GM19043 (cell line): ENCODE data around the gene CTCFL.
A peak's percentile ranks its signal among the peaks of the same experiment; 100 is the strongest.
"Not testable (repeated sequence)": the region's sequence is repeated elsewhere in the genome, so short reads cannot be mapped to it uniquely, and the experiment has no call there.

Experiments
- ATAC-seq: cut with Tn5 transposase; IDR thresholded peaks from one replicate; pipeline ENCODE4 v1.9.1; 2021; ENCODE audit warnings: low read depth; ENCODE audit not compliant: unreplicated experiment

Gene CTCFL

GRCh38 chr20:57483287-57484050 is 41.5 kb downstream of the CTCFL start:
- no peak for ATAC-seq

GRCh38 chr20:57482796-57483195 is 42.1 kb downstream of the CTCFL start:
- ATAC-seq: no peak

GRCh38 chr20:57482148-57482547 is 42.8 kb downstream of the CTCFL start:
- no peak for ATAC-seq

- peak; percentile 19 for ATAC-seq
Observed at GRCh38 chr20:57481281-57481711, 43.6 kb downstream of the CTCFL start.

GRCh38 chr20:57480444-57481160 is 44.3 kb downstream of the CTCFL start:
- ATAC-seq: peak; percentile 47

- ATAC-seq: no peak
Observed at GRCh38 chr20:57479196-57479595, 45.7 kb downstream of the CTCFL start.

- no peak for ATAC-seq
Observed at GRCh38 chr20:57478176-57478575, 46.8 kb downstream of the CTCFL start.

- ATAC-seq: no peak
Observed at GRCh38 chr20:57476641-57477461, 48.1 kb downstream of the CTCFL start.

- ATAC-seq: peak; percentile 43
Observed at GRCh38 chr20:57476084-57476526, 48.8 kb downstream of the CTCFL start.

- no peak for ATAC-seq
Observed at GRCh38 chr20:57475388-57476083, 49.4 kb downstream of the CTCFL start.

- no peak for ATAC-seq
Observed at GRCh38 chr20:57474816-57475215, 50.1 kb downstream of the CTCFL start.

GRCh38 chr20:57474205-57474604 is 50.7 kb downstream of the CTCFL start:
- ATAC-seq: no peak

GRCh38 chr20:57473246-57474048 is 51.5 kb downstream of the CTCFL start:
- ATAC-seq: peak; percentile 43

GRCh38 chr20:57472474-57472873 is 52.5 kb downstream of the CTCFL start:
- not testable (repeated sequence) for ATAC-seq

GRCh38 chr20:57471496-57472372 is 53.2 kb downstream of the CTCFL start:
- ATAC-seq: no peak

- ATAC-seq: no peak
Observed at GRCh38 chr20:57470666-57471495, 54.1 kb downstream of the CTCFL start.

- ATAC-seq: no peak
Observed at GRCh38 chr20:57470212-57470522, 54.8 kb downstream of the CTCFL start.
